Pancreas (tissue), 10 donors: ENCODE data around the gene CWH43. TPM values are rescaled to one million over a fixed set of nuclear protein-coding genes. Genes with fewer than 3 reads are reported as not detected.
"Not testable (repeated sequence)": the region's sequence is repeated elsewhere in the genome, so short reads cannot be mapped to it uniquely, and the experiment has no call there.

Source experiments
- ATAC-seq, 4 donors: fragments of 200-7000 bp; cut with Tn5 transposase; one replicate each; pipeline versions ENCODE4 v1.8.0 to v1.9.1; 2020; ENCODE audit warnings: mild to moderate bottlenecking in 4 of 4, moderate library complexity in 4 of 4
- DNase-seq, 6 donors: peaks; one replicate each; pipeline ENCODE4 v3.0.0-alpha.2; 2020
- FAIRE-seq: peaks from 2 replicates; lab custom pipeline; 2012; peaks lifted over from hg19 to GRCh38; lab: Jason Lieb, UNC
- H3K27ac ChIP-seq, 4 donors: fragments of 200-600 bp; sonication (generic); 1 replicate in 3 of 4; 2 replicates in 1 of 4; pipeline versions ENCODE4 v1.5.0 to v1.8.0; 2020
- H3K27me3 ChIP-seq, 4 donors: fragments of 200-600 bp; one replicate each; pipeline ENCODE4 v1.8.0; 2021
- H3K36me3 ChIP-seq, 3 donors: fragments of 200-600 bp; sonication (generic) in 1 of 3; one replicate each; pipeline versions ENCODE4 v1.5.0 to v1.8.0; 2020 to 2021
- H3K4me1 ChIP-seq, 3 donors: fragments of 200-600 bp; one replicate each; pipeline ENCODE4 v1.8.0; 2021
- H3K4me3 ChIP-seq, 4 donors: fragments of 200-600 bp; sonication (generic) in 2 of 4; one replicate each; pipeline versions ENCODE4 v1.5.0 to v1.8.0; 2020 to 2021
- H3K9me3 ChIP-seq, 4 donors: fragments of 200-600 bp; one replicate each; pipeline ENCODE4 v1.8.0; 2021
- CTCF ChIP-seq, 4 donors: fragments of 200-600 bp; sonication (generic) in 3 of 4; IDR thresholded peaks; one replicate each; pipeline versions ENCODE4 v1.5.0 to v1.8.0; 2021; ENCODE audit warnings: antibody characterized with exemption in 4 of 4
- WGBS, 2 donors: extraction: QIAGEN DNeasy Blood & Tissue Kit; methylation state at CpG; one replicate each; pipeline ENCODE4 v1.1.7; 2013; 5-methylcytosine and 5-hydroxymethylcytosine counted together
- intact Hi-C, 3 donors: fragments of 100-400 bp; cut with DNase I; formaldehyde crosslinking; loops; one replicate each; pipeline versions ENCODE4 v1.11.1 to v1.14.2; 2022
- polyA plus RNA-seq, 2 donors: library from polyadenylated mRNA; stranded (reverse); fragments of 200-250 nt; gene quantifications; one replicate each; pipeline ENCODE4 v1.2.3, GENCODE V29; 2013
- total RNA-seq, 6 donors: library from RNA; stranded (reverse); fragmentation: NEBNext Ultra II Directional in 4 of 6; extraction: Animal tissue kit (Norgen Biotek cat#: 25700) in 4 of 6; gene quantifications; one replicate each; pipeline versions ENCODE4 v1.2.1 to v1.2.4, GENCODE V29; 2021 to 2023
- donor health status: healthy with polysubstance abuse.
- donor health status: DM: no; HTN: no; CAD: no; lungs with moderate emphysema.
- donor health status: DM: no; HTN: no; CAD: no.
- donor health status: control.
- donor health status: control.
- donor health status: Bipolar disorder and iron deficiency.
- donor health status: DM: yes; HTN: yes; CAD: no.
- donor health status: DM: no; HTN: no; CAD: no.
- donor health status: DM: no; HTN: no; CAD: no.
- donor health status: DM: yes; HTN: yes; CAD: no.

The CWH43 gene
- total and polyA plus RNA-seq, 8 donors, result 0.06 TPM; not detected in 7

GRCh38 chr4:48949518-48950219 is 36.4 kb upstream of the CWH43 start:
- DNase-seq (no peak), ATAC-seq (no peak), FAIRE-seq (no peak)
- TF ChIP-seq CTCF (IDR thresholded peaks at IDR 0.05), result no peak
- Histone ChIP-seq H3K27ac (no peak overlapping the region), H3K27me3 (no peaks in the 10 kb centered on the region), H3K4me3 (no peak overlapping the region), H3K4me1 (no peaks in the 10 kb centered on the region), H3K36me3 (no peaks in the 10 kb centered on the region), H3K9me3 (no peaks in the 10 kb centered on the region)
- intact Hi-C loops, result no loop called here
- WGBS, 2 donors, result 73 to 81% methylated on average over 4 of the region's 4 CpGs

GRCh38 chr4:48954314-48954713 is 31.8 kb upstream of the CWH43 start:
- Histone ChIP-seq H3K4me3 (no peak overlapping the region), H3K36me3 (no peaks in the 10 kb centered on the region), H3K27me3 (no peaks in the 10 kb centered on the region), H3K27ac (no peak overlapping the region), H3K9me3 (no peaks in the 10 kb centered on the region), H3K4me1 (no peaks in the 10 kb centered on the region)
- WGBS, 2 donors, result 93 to 95% methylated on average over 2 of the region's 2 CpGs
- no peak for TF ChIP-seq CTCF (IDR thresholded peaks at IDR 0.05)
- DNase-seq (no peak), FAIRE-seq (no peak), ATAC-seq (no peak)
- intact Hi-C loops, result no loop called here

GRCh38 chr4:48957366-48957765 is 28.7 kb upstream of the CWH43 start:
- intact Hi-C loops, H3K27ac ChIP-seq, H3K4me3 ChIP-seq, DNase-seq, H3K36me3 ChIP-seq, H3K27me3 ChIP-seq, H3K9me3 ChIP-seq, H3K4me1 ChIP-seq, ATAC-seq, FAIRE-seq: not testable (repeated sequence)
- WGBS, 2 donors, result 85 to 86% methylated on average over 5 of the region's 5 CpGs

- FAIRE-seq (no peak), ATAC-seq (no peak), DNase-seq (no peak)
- no peak for TF ChIP-seq CTCF (IDR thresholded peaks at IDR 0.05)
- Histone ChIP-seq H3K27me3 (no peaks in the 10 kb centered on the region), H3K36me3 (no peaks in the 10 kb centered on the region), H3K4me3 (no peak overlapping the region), H3K4me1 (no peaks in the 10 kb centered on the region), H3K9me3 (no peaks in the 10 kb centered on the region), H3K27ac (no peak overlapping the region)
- intact Hi-C loops, result no loop called here
- 93% methylated on average over 2 of the region's 2 CpGs for WGBS, 2 donors
These were observed 27.5 kb upstream of the CWH43 start for GRCh38 chr4:48958582-48958981.

- no peak overlapping the region for H3K27ac ChIP-seq
- H3K9me3 ChIP-seq, result no peaks in the 10 kb centered on the region
- ATAC-seq, result no peak
- no peak for FAIRE-seq
- no peaks in the 10 kb centered on the region for H3K36me3 ChIP-seq
- intact Hi-C loops, result loop anchor here in 2 of 3 donors (5.0 to 10.0 kb wide), 2 partner anchors 376 to 389 kb away; no protein-coding TSS in a partner anchor
- H3K27me3 ChIP-seq, result no peaks in the 10 kb centered on the region
- 73 to 75% methylated on average over 3 of the region's 3 CpGs for WGBS, 2 donors
- H3K4me1 ChIP-seq, result no peaks in the 10 kb centered on the region
- no peak for TF ChIP-seq CTCF (IDR thresholded peaks at IDR 0.05)
- H3K4me3 ChIP-seq, result no peak overlapping the region
- DNase-seq, result no peak
These were observed 25.0 kb upstream of the CWH43 start for GRCh38 chr4:48960988-48961635.
